OCI-LY3 (cell line): ENCODE measurements around the gene ACOX3.

Source experiments
- H2AFZ ChIP-seq: fragments of 200-600, 300-600 bp; shearing (Covaris generic); 2 replicates; pipeline ENCODE4 v1.6.0; 2014; ENCODE audit warnings: antibody characterized with exemption, low read depth, low read length
- H3K27ac ChIP-seq: fragments of 200-600, 300-600 bp; sonication (generic); 2 replicates; pipeline ENCODE4 v1.5.1; 2014; ENCODE audit warnings: mild to moderate bottlenecking, low read length, moderate library complexity, mixed read lengths
- H3K27me3 ChIP-seq: fragments of 200-600, 300-600 bp; sonication (generic); 2 replicates; pipeline ENCODE4 v1.6.1; 2014; ENCODE audit warnings: low read depth, low read length, mixed read lengths
- H3K36me3 ChIP-seq: fragments of 200-600, 300-600 bp; sonication (generic); replicated peaks from 2 replicates; pipeline ENCODE3; 2014; ENCODE audit warnings: low read depth, low read length, mixed read lengths
- H3K4me1 ChIP-seq: fragments of 300-600, 200-600 bp; sonication (generic); 2 replicates; pipeline ENCODE4 v1.6.1; 2014; ENCODE audit warnings: low read length, mixed read lengths
- H3K4me2 ChIP-seq: fragments of 200-600, 300-600 bp; sonication (generic); 2 replicates; pipeline ENCODE4 v1.6.1; 2014; ENCODE audit warnings: low read length, mixed read lengths
- H3K4me3 ChIP-seq: fragments of 300-600, 200-600 bp; sonication (generic); 2 replicates; pipeline ENCODE4 v1.5.1; 2014; ENCODE audit warnings: antibody characterized with exemption, mild to moderate bottlenecking, low read length, moderate library complexity
- H3K79me2 ChIP-seq: fragments of 300-600, 200-600 bp; shearing (Covaris generic); 2 replicates; pipeline ENCODE4 v1.6.1; 2014; ENCODE audit warnings: mild to moderate bottlenecking, low read length, mixed read lengths
- H3K9ac ChIP-seq: fragments of 300-600, 200-600 bp; shearing (Covaris generic); 2 replicates; pipeline ENCODE4 v1.6.0; 2014; ENCODE audit warnings: mild to moderate bottlenecking, low read length, moderate library complexity
- H3K9me3 ChIP-seq: fragments of 200-600, 300-600 bp; shearing (Covaris generic); 2 replicates; pipeline ENCODE4 v1.6.1; 2014; ENCODE audit warnings: low read length, mixed read lengths; ENCODE audit not compliant: insufficient read depth
- H4K20me1 ChIP-seq: fragments of 200-600, 300-600 bp; sonication (generic); 2 replicates; pipeline ENCODE4 v1.6.1; 2016; ENCODE audit warnings: low read length, mixed read lengths; ENCODE audit not compliant: insufficient read depth
- EZH2phosphoT487 ChIP-seq: fragments of 200-600 bp; shearing (Covaris generic); IDR thresholded peaks from 2 replicates; pipeline ENCODE4 v1.6.1; 2018; ENCODE audit warnings: antibody characterized with exemption, mixed run types, low read depth
- TF ChIP-seq, protein P1 (sequence below): fragments of 200-600, 300-600 bp; sonication (generic); IDR thresholded peaks from 2 replicates; pipeline ENCODE4 v1.5.1; 2014; ENCODE audit warnings: antibody characterized with exemption, low read length, low read depth

ACOX3 gene

DNA sequence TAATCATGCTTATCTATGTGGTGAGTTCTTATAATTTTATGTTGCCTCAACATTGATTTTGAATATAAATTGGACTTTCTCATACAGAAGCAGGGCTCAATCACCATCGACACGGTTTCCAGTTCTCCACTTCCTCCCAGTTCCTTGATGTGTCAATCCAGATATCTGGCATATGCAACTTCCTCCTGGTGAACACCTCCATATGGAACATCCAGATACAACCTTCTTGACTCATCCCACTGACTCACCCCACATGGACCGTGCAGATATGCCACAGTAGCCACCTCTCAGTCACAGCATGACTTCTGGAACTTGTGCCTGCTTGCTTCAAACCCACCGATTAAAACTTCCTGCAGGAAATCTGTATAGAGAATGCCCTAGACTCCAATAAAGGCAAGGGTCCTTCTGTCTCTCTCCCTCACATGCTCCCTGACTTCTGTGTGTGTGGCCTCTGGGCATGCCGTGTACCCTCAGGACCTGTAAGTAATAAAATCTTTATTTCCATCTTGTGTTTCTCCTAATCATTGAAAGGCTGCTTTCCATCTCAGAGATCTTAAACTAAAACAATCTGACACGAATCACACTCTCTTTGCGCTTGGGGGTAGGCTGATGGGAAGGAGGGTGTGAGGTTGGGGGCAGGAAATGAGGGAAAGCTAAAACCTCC lies 104.0 kb downstream of the ACOX3 start:
- Histone ChIP-seq H3K4me1 (peaks cover 9% of the 10 kb centered on the region), H2AFZ (no peak overlapping the region), H3K4me3 (no peak overlapping the region), H3K9me3 (no peaks in the 10 kb centered on the region), H4K20me1 (no peaks in the 10 kb centered on the region), H3K27ac (no peak overlapping the region), H3K9ac (no peak overlapping the region), H3K36me3 (no peaks in the 10 kb centered on the region), H3K4me2 (no peak overlapping the region), H3K79me2 (no peaks in the 10 kb centered on the region), H3K27me3 (peaks cover 3% of the 10 kb centered on the region; the same call in 1 of the 2 replicates)
- TF ChIP-seq, protein P1, sequence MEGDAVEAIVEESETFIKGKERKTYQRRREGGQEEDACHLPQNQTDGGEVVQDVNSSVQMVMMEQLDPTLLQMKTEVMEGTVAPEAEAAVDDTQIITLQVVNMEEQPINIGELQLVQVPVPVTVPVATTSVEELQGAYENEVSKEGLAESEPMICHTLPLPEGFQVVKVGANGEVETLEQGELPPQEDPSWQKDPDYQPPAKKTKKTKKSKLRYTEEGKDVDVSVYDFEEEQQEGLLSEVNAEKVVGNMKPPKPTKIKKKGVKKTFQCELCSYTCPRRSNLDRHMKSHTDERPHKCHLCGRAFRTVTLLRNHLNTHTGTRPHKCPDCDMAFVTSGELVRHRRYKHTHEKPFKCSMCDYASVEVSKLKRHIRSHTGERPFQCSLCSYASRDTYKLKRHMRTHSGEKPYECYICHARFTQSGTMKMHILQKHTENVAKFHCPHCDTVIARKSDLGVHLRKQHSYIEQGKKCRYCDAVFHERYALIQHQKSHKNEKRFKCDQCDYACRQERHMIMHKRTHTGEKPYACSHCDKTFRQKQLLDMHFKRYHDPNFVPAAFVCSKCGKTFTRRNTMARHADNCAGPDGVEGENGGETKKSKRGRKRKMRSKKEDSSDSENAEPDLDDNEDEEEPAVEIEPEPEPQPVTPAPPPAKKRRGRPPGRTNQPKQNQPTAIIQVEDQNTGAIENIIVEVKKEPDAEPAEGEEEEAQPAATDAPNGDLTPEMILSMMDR = no peak
- TF ChIP-seq EZH2phosphoT487 = no peak

DNA sequence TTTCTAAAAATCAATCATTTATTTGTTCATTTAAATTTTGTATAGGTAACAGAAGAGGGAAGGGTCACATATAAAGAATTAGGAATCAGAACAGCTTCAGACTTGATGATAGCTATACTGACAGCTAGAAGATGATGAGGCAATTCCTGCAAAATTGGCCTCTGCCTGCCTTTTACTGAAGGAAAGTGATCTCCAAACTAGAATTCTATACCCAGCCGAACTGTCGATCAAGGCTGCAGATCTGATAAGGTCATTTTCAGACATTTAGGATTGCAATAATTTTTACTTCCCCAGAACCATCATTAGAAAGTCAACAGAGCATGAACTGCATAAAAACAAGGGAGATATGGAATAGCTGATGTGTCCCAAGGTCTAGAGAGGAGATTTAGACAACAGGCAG lies 104.7 kb downstream of the ACOX3 start:
- no peak overlapping the region for H2AFZ ChIP-seq
- TF ChIP-seq, protein P1 = no peak
- TF ChIP-seq EZH2phosphoT487 = no peak
- H3K9me3 ChIP-seq = no peaks in the 10 kb centered on the region

DNA sequence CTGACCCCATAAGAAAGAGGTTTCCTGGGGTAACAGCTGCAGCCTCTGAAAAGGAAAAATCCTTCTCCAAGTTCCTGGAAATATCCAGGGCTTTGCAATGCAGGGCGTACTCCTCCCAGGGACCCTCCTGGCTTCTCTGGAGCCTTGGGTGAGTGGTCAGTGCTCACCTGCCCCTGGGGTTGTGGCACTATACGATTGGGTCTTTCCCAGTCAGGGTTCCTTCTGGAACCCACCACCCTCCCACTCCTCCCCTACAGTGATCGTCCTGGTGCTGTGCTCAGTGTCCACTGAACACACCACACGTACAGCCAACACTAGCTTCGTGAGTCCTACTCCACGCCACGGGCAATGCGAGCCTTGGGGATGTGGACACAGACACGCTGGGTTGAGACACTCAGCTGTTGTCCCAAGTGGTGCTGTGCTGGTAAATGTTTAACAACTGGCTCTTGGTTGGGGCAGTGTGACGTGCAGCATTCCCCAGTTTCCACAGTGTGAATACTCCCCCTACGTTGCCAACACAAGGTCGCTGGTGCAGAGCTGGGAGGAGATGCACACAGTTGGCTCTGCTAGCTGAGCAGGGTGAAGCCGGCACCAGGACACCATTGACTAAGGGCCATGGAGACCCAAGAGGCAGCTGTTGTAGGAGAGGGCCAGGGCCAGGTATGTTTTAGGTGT lies 105.6 kb downstream of the ACOX3 start:
- no peak overlapping the region for H3K4me3 ChIP-seq
- peaks cover 9% of the 10 kb centered on the region for H3K4me1 ChIP-seq
- H3K9ac ChIP-seq = no peak overlapping the region
- H3K36me3 ChIP-seq = no peaks in the 10 kb centered on the region
- H3K79me2 ChIP-seq = no peaks in the 10 kb centered on the region
- H4K20me1 ChIP-seq = no peaks in the 10 kb centered on the region
- H3K27me3 ChIP-seq = peaks cover 3% of the 10 kb centered on the region; the same call in 1 of the 2 replicates
- no peak overlapping the region for H3K27ac ChIP-seq
- no peaks in the 10 kb centered on the region for H3K9me3 ChIP-seq
- no peak for TF ChIP-seq EZH2phosphoT487
- TF ChIP-seq, protein P1 = no peak
- no peak overlapping the region for H2AFZ ChIP-seq
- H3K4me2 ChIP-seq = no peak overlapping the region

More for the DNA sequence above, 104.7 kb downstream of the ACOX3 start:
- no peak overlapping the region for H3K4me3 ChIP-seq
- no peaks in the 10 kb centered on the region for H3K79me2 ChIP-seq
- no peaks in the 10 kb centered on the region for H3K36me3 ChIP-seq
- H3K27me3 ChIP-seq = peaks cover 3% of the 10 kb centered on the region; the same call in 1 of the 2 replicates
- no peaks in the 10 kb centered on the region for H4K20me1 ChIP-seq
- H3K27ac ChIP-seq = no peak overlapping the region
- peaks cover 9% of the 10 kb centered on the region for H3K4me1 ChIP-seq
- H3K9ac ChIP-seq = no peak overlapping the region
- no peak overlapping the region for H3K4me2 ChIP-seq

DNA sequence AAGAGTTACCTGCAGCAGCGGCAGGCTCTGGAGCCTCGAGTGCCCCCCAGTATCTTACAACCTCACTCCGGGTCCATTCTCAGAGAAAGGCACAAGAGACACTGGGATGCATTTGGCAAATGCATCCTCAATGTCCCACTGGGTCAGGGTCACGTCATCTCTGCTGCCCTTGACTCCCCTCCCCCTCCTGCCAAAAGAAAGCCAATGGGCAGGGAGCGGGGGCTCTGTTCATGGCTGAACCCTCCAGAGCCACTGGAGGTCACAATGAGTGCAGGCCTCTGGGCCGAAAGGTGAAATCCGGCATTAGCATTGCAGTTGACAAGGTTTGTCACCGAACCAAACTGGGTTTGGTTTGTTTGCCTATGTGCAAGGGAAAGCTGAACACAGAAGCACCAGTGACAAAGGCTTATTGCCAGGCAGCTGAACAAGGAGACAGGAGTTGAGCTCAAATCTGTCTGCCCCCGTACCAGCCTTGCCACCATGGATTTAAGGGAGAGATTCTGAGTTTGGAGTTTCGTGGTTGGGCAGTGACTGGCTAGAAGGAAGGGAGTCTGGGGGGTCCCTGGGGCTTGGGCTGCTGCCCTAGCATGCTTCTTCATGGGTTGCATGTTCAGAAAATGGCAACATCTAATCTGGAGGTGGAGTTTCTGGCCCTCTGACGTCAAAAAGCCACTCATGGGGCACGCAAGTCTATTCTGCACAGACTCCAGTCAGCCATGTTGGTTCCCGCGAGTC lies 106.6 kb downstream of the ACOX3 start:
- H3K4me1 ChIP-seq = peaks cover 6% of the 10 kb centered on the region
- no peaks in the 10 kb centered on the region for H3K27me3 ChIP-seq
- no peaks in the 10 kb centered on the region for H3K36me3 ChIP-seq
- H4K20me1 ChIP-seq = no peaks in the 10 kb centered on the region
- H3K27ac ChIP-seq = no peak overlapping the region
- H3K4me2 ChIP-seq = no peak overlapping the region
- no peaks in the 10 kb centered on the region for H3K9me3 ChIP-seq
- H3K9ac ChIP-seq = no peak overlapping the region
- H3K4me3 ChIP-seq = no peak overlapping the region
- no peak overlapping the region for H2AFZ ChIP-seq
- TF ChIP-seq EZH2phosphoT487 = no peak
- TF ChIP-seq, protein P1 = no peak
- no peaks in the 10 kb centered on the region for H3K79me2 ChIP-seq
